ENCODE measurements around the gene PAFAH1B2. TPM values are rescaled to one million over a fixed set of nuclear protein-coding genes. Genes with fewer than 3 reads are reported as not detected.
"Not testable (repeated sequence)": the region's sequence is repeated elsewhere in the genome, so short reads cannot be mapped to it uniquely, and the experiment has no call there.

Gene PAFAH1B2
- total RNA-seq, 4 donors from 2014 or later: 33.2 to 64.0 (median 48.5) TPM

- H3K36me3 ChIP-seq: peaks cover 0 to 30% (median 17%) of the 10 kb centered on the region in 3 donors
- peaks cover 9 to 48% (median 12%) of the 10 kb centered on the region in 3 donors for H3K4me1 ChIP-seq
- H3K9me3 ChIP-seq: no peaks in the 10 kb centered on the region
- TF ChIP-seq POLR2A (IDR thresholded peaks at IDR 0.05) (no peak), CTCF (IDR thresholded peaks at IDR 0.05) (no peak)
- peak overlapping the region; percentile 27 to 66 (median 51) for H3K4me3 ChIP-seq
- intact Hi-C loops (cut with DNase I): no loop called here
- peak overlapping the region; percentile 72 to 93 (median 88) for H3K27ac ChIP-seq
- no peak for DNase-seq
- 73 to 83% methylated on average over 3 to 4 of the region's 7 CpGs for WGBS, 2 donors
- no peaks in the 10 kb centered on the region for H3K27me3 ChIP-seq
These were observed 58.4 kb downstream of the PAFAH1B2 start for GRCh38 chr11:117202386-117203068.

- DNase-seq: no peak
- WGBS, 2 donors: 80 to 90% methylated on average over 1 to 2 of the region's 10 CpGs
These were observed 59.0 kb downstream of the PAFAH1B2 start for GRCh38 chr11:117203069-117203407.

GRCh38 chr11:117204283-117205080 is 60.4 kb downstream of the PAFAH1B2 start:
- Histone ChIP-seq H3K27me3 (no peaks in the 10 kb centered on the region), H3K4me1 (peaks cover 0 to 28% (median 0%) of the 10 kb centered on the region in 3 donors), H3K36me3 (peaks cover 0 to 33% (median 17%) of the 10 kb centered on the region in 3 donors), H3K4me3 (peak overlapping the region in 3 of 4 donors; percentile 50 to 66 (median 52)), H3K27ac (peak overlapping the region; percentile 34 to 93 (median 88)), H3K9me3 (no peaks in the 10 kb centered on the region)
- intact Hi-C loops (cut with DNase I): loop anchor here (5.0 kb wide), 1 partner anchor 72 kb away; no protein-coding TSS in a partner anchor
- TF ChIP-seq CTCF (IDR thresholded peaks at IDR 0.05) (no peak), POLR2A (IDR thresholded peaks at IDR 0.05) (no peak)
- WGBS, 2 donors: 70 to 80% methylated on average over 7 to 16 of the region's 17 CpGs
- no peak for DNase-seq

More at GRCh38 chr11:117203069-117203407, 59.0 kb downstream of the PAFAH1B2 start:
- Histone ChIP-seq H3K4me1 (peaks cover 4 to 43% (median 8%) of the 10 kb centered on the region in 3 donors), H3K27ac (peak overlapping the region; percentile 72 to 93 (median 88)), H3K9me3 (no peaks in the 10 kb centered on the region), H3K36me3 (peaks cover 0 to 30% (median 17%) of the 10 kb centered on the region in 3 donors), H3K4me3 (peak overlapping the region; percentile 27 to 66 (median 51)), H3K27me3 (no peaks in the 10 kb centered on the region)
- TF ChIP-seq CTCF (IDR thresholded peaks at IDR 0.05): no peak
- no peak for TF ChIP-seq POLR2A (IDR thresholded peaks at IDR 0.05)
- intact Hi-C loops (cut with DNase I): no loop called here

- 88% methylated on average over 8 to 10 of the region's 11 CpGs for WGBS, 2 donors
- Histone ChIP-seq H3K36me3 (peaks cover 0 to 41% (median 17%) of the 10 kb centered on the region in 3 donors), H3K4me1 (peaks cover 0 to 27% (median 0%) of the 10 kb centered on the region in 3 donors), H3K4me3 (peak overlapping the region in 1 of 4 donors; percentile 3), H3K27me3 (no peaks in the 10 kb centered on the region), H3K27ac (peak overlapping the region; percentile 34 to 89 (median 85)), H3K9me3 (no peaks in the 10 kb centered on the region)
- intact Hi-C loops (cut with DNase I): loop anchor here (5.0 kb wide), 1 partner anchor 73 kb away; no protein-coding TSS in a partner anchor
- DNase-seq: no peak
- TF ChIP-seq CTCF (IDR thresholded peaks at IDR 0.05) (no peak), POLR2A (IDR thresholded peaks at IDR 0.05) (no peak)
These were observed 61.2 kb downstream of the PAFAH1B2 start for GRCh38 chr11:117205211-117205818.

- intact Hi-C loops (cut with DNase I): loop anchor here (5.0 kb wide), 1 partner anchor 74 kb away; no protein-coding TSS in a partner anchor
These were observed 62.0 kb downstream of the PAFAH1B2 start for GRCh38 chr11:117206111-117206510.

GRCh38 chr11:117206859-117207258 is 62.8 kb downstream of the PAFAH1B2 start:
- intact Hi-C loops (cut with DNase I): loop anchor here (5.0 kb wide), 1 partner anchor 75 kb away; no protein-coding TSS in a partner anchor
- no CpG with 5 or more reads among the region's 11 CpGs for WGBS, 2 donors
- not testable (repeated sequence) for H3K27me3 ChIP-seq, H3K9me3 ChIP-seq, DNase-seq, H3K4me3 ChIP-seq
- peaks cover 0 to 27% (median 0%) of the 10 kb centered on the region in 3 donors for H3K4me1 ChIP-seq
- peak overlapping the region in 1 of 4 donors; percentile 57 for H3K27ac ChIP-seq
- H3K36me3 ChIP-seq: peaks cover 0 to 54% (median 17%) of the 10 kb centered on the region in 3 donors

More at GRCh38 chr11:117206111-117206510, 62.0 kb downstream of the PAFAH1B2 start:
- DNase-seq, H3K4me3 ChIP-seq, H3K9me3 ChIP-seq, H3K27me3 ChIP-seq: not testable (repeated sequence)
- WGBS, 2 donors: 67 to 70% methylated on average over 2 to 3 of the region's 8 CpGs
- peak overlapping the region in 2 of 4 donors; percentile 50 to 54 for H3K27ac ChIP-seq
- peaks cover 0 to 48% (median 17%) of the 10 kb centered on the region in 3 donors for H3K36me3 ChIP-seq
- H3K4me1 ChIP-seq: peaks cover 0 to 27% (median 0%) of the 10 kb centered on the region in 3 donors

GRCh38 chr11:117207481-117207880 is 63.4 kb downstream of the PAFAH1B2 start:
- intact Hi-C loops (cut with DNase I): loop anchor here (5.0 kb wide), 1 partner anchor 75 kb away; no protein-coding TSS in a partner anchor
- not testable (repeated sequence) for H3K27me3 ChIP-seq, H3K9me3 ChIP-seq, H3K27ac ChIP-seq, H3K4me3 ChIP-seq, DNase-seq
- Histone ChIP-seq H3K4me1 (peaks cover 0 to 27% (median 0%) of the 10 kb centered on the region in 3 donors), H3K36me3 (peaks cover 0 to 60% (median 17%) of the 10 kb centered on the region in 3 donors)
- WGBS, 2 donors: 85 to 90% methylated on average over 5 of the region's 5 CpGs

Data from esophagus squamous epithelium (tissue), 5 donors.